Prostate gland (tissue), 2 donors: ENCODE measurements around the gene LRBA.

ENCODE experiments used
- POLR2A ChIP-seq: fragments of 450-650 bp; IDR thresholded peaks from one replicate; pipeline ENCODE4 v1.6.1; 2016; ENCODE audit warnings: antibody characterized with exemption, mild to moderate bottlenecking
- POLR2AphosphoS5 ChIP-seq: sonication (generic); formaldehyde crosslinking; IDR thresholded peaks from one replicate; pipeline ENCODE4 v1.6.1; 2017; ENCODE audit warnings: antibody characterized with exemption
- TF ChIP-seq, protein P1 (sequence below), 4 experiments: fragments of 200-600 bp in 2 of 4; fragments of 450-650 bp in 2 of 4; sonication (generic) in 2 of 4; IDR thresholded peaks; 1 replicate in 3 of 4; 2 replicates in 1 of 4; pipeline ENCODE4 v1.5.1; 2016 to 2019; ENCODE audit warnings: antibody characterized with exemption in 4 of 4, mild to moderate bottlenecking in 2 of 4, moderate library complexity in 2 of 4

DNA sequence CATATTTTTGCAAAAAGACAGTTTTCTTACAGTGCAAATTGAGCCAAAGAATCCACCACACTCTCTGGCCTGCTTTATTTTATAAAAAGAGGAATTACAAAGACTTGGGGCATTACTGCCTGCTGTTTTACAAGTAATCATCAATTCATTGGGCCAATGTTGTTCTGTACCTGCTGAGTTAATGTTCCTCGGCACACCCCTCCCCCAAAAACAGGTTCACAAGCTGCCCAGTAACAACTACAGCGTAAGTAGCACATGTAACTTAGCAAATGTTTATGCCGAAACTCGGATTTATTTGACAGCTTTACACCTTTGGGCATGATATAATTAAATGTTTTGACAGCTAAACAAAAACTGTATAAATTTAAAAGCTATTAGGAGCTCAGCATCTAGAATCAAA is 647.8 kb downstream of the LRBA start:
- TF ChIP-seq, protein P1, sequence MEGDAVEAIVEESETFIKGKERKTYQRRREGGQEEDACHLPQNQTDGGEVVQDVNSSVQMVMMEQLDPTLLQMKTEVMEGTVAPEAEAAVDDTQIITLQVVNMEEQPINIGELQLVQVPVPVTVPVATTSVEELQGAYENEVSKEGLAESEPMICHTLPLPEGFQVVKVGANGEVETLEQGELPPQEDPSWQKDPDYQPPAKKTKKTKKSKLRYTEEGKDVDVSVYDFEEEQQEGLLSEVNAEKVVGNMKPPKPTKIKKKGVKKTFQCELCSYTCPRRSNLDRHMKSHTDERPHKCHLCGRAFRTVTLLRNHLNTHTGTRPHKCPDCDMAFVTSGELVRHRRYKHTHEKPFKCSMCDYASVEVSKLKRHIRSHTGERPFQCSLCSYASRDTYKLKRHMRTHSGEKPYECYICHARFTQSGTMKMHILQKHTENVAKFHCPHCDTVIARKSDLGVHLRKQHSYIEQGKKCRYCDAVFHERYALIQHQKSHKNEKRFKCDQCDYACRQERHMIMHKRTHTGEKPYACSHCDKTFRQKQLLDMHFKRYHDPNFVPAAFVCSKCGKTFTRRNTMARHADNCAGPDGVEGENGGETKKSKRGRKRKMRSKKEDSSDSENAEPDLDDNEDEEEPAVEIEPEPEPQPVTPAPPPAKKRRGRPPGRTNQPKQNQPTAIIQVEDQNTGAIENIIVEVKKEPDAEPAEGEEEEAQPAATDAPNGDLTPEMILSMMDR (IDR thresholded peaks at IDR 0.05): no peak
- TF ChIP-seq POLR2A (no peak), POLR2AphosphoS5 (no peak)
